Liver (tissue), 9 donors: ENCODE data around the gene DCDC2C. TPM values are rescaled to one million over a fixed set of nuclear protein-coding genes. Genes with fewer than 3 reads are reported as not detected.

Source experiments
- DNase-seq: peaks from one replicate; pipeline ENCODE4 v3.0.0-alpha.2; 2017; ENCODE audit warnings: low spot score
- H3K27ac ChIP-seq, 2 donors: one replicate each; pipeline ENCODE4 v1.7.0; 2013; ENCODE audit warnings: inconsistent platforms in 2 of 2, low read length in 2 of 2, control low read depth in 1 of 2, low read depth in 1 of 2, mild to moderate bottlenecking in 1 of 2
- H3K27me3 ChIP-seq, 4 donors: one replicate each; pipeline versions ENCODE4 v1.6.1 to v1.7.0; 2013; ENCODE audit warnings: low read length in 3 of 4, inconsistent platforms in 1 of 4, mild to moderate bottlenecking in 1 of 4, moderate library complexity in 1 of 4; ENCODE audit not compliant: control insufficient read depth in 4 of 4, insufficient read depth in 4 of 4
- H3K36me3 ChIP-seq, 4 donors: one replicate each; pipeline versions ENCODE4 v1.6.1 to v1.7.0; 2013; ENCODE audit warnings: low read length in 3 of 4, mild to moderate bottlenecking in 3 of 4, low read depth in 1 of 4, moderate library complexity in 1 of 4; ENCODE audit not compliant: control insufficient read depth in 4 of 4, insufficient read depth in 3 of 4
- H3K4me1 ChIP-seq, 4 donors: one replicate each; pipeline versions ENCODE4 v1.6.1 to v1.7.0; 2013; ENCODE audit warnings: low read length in 3 of 4, mild to moderate bottlenecking in 3 of 4, moderate library complexity in 1 of 4; ENCODE audit not compliant: control insufficient read depth in 4 of 4, insufficient read depth in 4 of 4
- H3K4me3 ChIP-seq, 3 donors: one replicate each; pipeline versions ENCODE4 v1.6.1 to v1.7.0; 2013; ENCODE audit warnings: low read length in 3 of 3, control low read depth in 1 of 3, low read depth in 1 of 3, mild to moderate bottlenecking in 1 of 3
- H3K9ac ChIP-seq, 2 donors: one replicate each; pipeline ENCODE4 v1.7.0; 2013; ENCODE audit warnings: low read length in 2 of 2, mild to moderate bottlenecking in 2 of 2, moderate library complexity in 2 of 2, control low read depth in 1 of 2, low read depth in 1 of 2
- H3K9me3 ChIP-seq, 4 donors: one replicate each; pipeline versions ENCODE4 v1.6.1 to v1.7.0; 2013; ENCODE audit warnings: low read length in 3 of 4; ENCODE audit not compliant: control insufficient read depth in 4 of 4
- ATF3 ChIP-seq: IDR thresholded peaks from 2 replicates; pipeline ENCODE4 v1.6.1; 2016; ENCODE audit warnings: antibody characterized with exemption
- CTCF ChIP-seq: fragments of 150-350 bp; IDR thresholded peaks from 2 replicates; pipeline ENCODE4 v1.5.1; 2017; ENCODE audit warnings: improper control_type of control experiment, low read depth, low read length; ENCODE audit not compliant: missing input control
- EGR1 ChIP-seq, 2 donors: IDR thresholded peaks; 2 replicates each; pipeline ENCODE4 v1.6.1; 2016 to 2018; ENCODE audit warnings: antibody characterized with exemption in 2 of 2, low read depth in 2 of 2
- FOXA1 ChIP-seq: IDR thresholded peaks from 2 replicates; pipeline ENCODE4 v1.6.1; 2016; ENCODE audit warnings: antibody characterized with exemption
- FOXA2 ChIP-seq: IDR thresholded peaks from 2 replicates; pipeline ENCODE4 v1.6.1; 2016; ENCODE audit warnings: antibody characterized with exemption
- GABPA ChIP-seq, 2 donors: IDR thresholded peaks in 1 of 2; conservative IDR thresholded peaks in 1 of 2; 2 replicates each; pipeline ENCODE4 v1.6.1; 2016; ENCODE audit warnings: antibody characterized with exemption in 2 of 2, mild to moderate bottlenecking in 1 of 2, moderate library complexity in 1 of 2
- HNF4A ChIP-seq, 2 donors: conservative IDR thresholded peaks; 2 replicates each; pipeline ENCODE4 v1.6.1; 2016; ENCODE audit warnings: antibody characterized with exemption in 2 of 2, mild to moderate bottlenecking in 2 of 2
- HNF4G ChIP-seq: IDR thresholded peaks from 2 replicates; pipeline ENCODE4 v1.6.1; 2016; ENCODE audit warnings: antibody characterized with exemption
- JUND ChIP-seq, 2 donors: IDR thresholded peaks; 2 replicates each; pipeline ENCODE4 v1.6.1; 2016; ENCODE audit warnings: antibody characterized with exemption in 2 of 2
- MAX ChIP-seq: IDR thresholded peaks from 2 replicates; pipeline ENCODE4 v1.6.1; 2016; ENCODE audit warnings: antibody characterized with exemption
- NR2F2 ChIP-seq: IDR thresholded peaks from 2 replicates; pipeline ENCODE4 v1.6.1; 2016; ENCODE audit warnings: antibody characterized with exemption
- REST ChIP-seq: IDR thresholded peaks from 2 replicates; pipeline ENCODE4 v1.6.1; 2016; ENCODE audit warnings: antibody characterized with exemption, mild to moderate bottlenecking
- RXRA ChIP-seq, 2 donors: IDR thresholded peaks; 2 replicates each; pipeline ENCODE4 v1.6.1; 2017 to 2018; ENCODE audit warnings: antibody characterized with exemption in 2 of 2, mild to moderate bottlenecking in 1 of 2
- TAF1 ChIP-seq: conservative IDR thresholded peaks from 2 replicates; pipeline ENCODE4 v1.6.1; 2016; ENCODE audit warnings: antibody characterized with exemption, mild to moderate bottlenecking
- YY1 ChIP-seq: IDR thresholded peaks from 2 replicates; pipeline ENCODE4 v1.6.1; 2016; ENCODE audit warnings: antibody characterized with exemption, mild to moderate bottlenecking
- ZBTB33 ChIP-seq: IDR thresholded peaks from 2 replicates; pipeline ENCODE4 v1.6.1; 2016; ENCODE audit warnings: antibody characterized with exemption
- WGBS: extraction: QIAGEN DNeasy Blood & Tissue Kit; methylation state at CpG from one replicate; pipeline ENCODE4 v1.1.7; 2013; 5-methylcytosine and 5-hydroxymethylcytosine counted together
- polyA plus RNA-seq, 2 donors: library from polyadenylated mRNA; stranded (reverse) in 1 of 2; unstranded in 1 of 2; fragments of 200-250 nt in 1 of 2; fragments of >200 nt in 1 of 2; fragmentation: Nextera tagmentation in 1 of 2; extraction: Ambion mirVana in 1 of 2; gene quantifications; one replicate each; pipeline versions ENCODE4 v1.2.1 to v1.2.3, GENCODE V29; 2013 to 2015
- total RNA-seq, 2 donors: library from RNA; depleted of rRNA; stranded (reverse); fragments of >200 nt; gene quantifications; one replicate each; pipeline ENCODE4 v1.2.3, GENCODE V29; 2014
- donor health status: healthy.
- donor health status: healthy.
- donor health status: healthy.
- donor health status: healthy.
- donor health status: healthy.

DCDC2C gene
- total and polyA plus RNA-seq, 4 donors: not detected

DNA sequence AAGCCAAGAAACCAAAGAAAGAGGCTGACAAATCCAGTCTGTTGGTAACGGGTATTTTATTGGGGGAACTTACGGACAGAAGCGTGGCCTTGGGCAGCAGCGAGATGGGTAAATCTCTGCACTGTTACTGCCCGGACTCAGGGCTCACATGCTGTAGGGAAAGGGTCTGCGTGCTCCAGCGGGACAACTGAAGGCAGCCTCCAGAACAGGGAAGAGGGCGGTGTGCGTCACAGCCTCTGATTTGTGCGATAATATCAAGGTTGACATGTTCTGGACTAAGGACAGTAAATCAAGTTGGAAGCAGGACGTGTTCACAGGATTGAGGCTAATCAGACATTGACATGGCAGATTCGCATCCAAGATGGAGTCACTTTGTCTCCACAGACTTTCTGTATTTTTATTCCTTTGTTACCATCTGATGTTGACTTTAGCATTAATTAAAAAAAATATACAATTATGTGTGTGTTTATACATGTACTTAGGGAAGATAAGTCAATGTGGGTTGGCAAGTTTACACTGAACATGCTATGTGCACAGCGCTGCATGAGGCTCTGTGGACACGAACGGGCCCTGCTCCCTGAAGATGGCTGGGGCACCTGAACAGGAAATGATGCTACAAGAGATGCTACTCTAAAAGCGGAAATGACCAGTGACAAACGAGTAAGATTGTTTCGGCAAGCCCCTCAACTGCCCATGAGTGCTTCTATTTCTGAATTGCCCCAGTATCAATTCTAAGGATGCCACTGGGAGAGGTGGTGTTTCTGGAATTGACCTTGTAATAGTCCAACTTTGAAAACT lies 22.6 kb upstream of the DCDC2C start:
- no peak overlapping the region for H3K27ac ChIP-seq
- TF ChIP-seq YY1: no peak
- TF ChIP-seq CTCF: no peak
- no peak for TF ChIP-seq HNF4A (conservative IDR thresholded peaks at IDR 0.05)
- TF ChIP-seq FOXA2: no peak
- TF ChIP-seq RXRA (IDR thresholded peaks at IDR 0.05): no peak
- TF ChIP-seq REST: no peak
- no peak for TF ChIP-seq TAF1
- no peak for TF ChIP-seq NR2F2
- no peak for TF ChIP-seq JUND (IDR thresholded peaks at IDR 0.05)
- no peak for TF ChIP-seq FOXA1
- no peak for TF ChIP-seq ATF3
- TF ChIP-seq EGR1 (IDR thresholded peaks at IDR 0.05; ENCODE audit: low read depth in 2 of 2): no peak
- no peak for TF ChIP-seq MAX
- no peak for TF ChIP-seq GABPA (IDR thresholded peaks at IDR 0.05 in 1 of 2, conservative IDR thresholded peaks at IDR 0.05 in 1 of 2)
- DNase-seq: no peak
- no peaks in the 10 kb centered on the region for H3K9me3 ChIP-seq
- no peak overlapping the region for H3K4me3 ChIP-seq
- WGBS: 91% methylated on average over 18 of the region's 18 CpGs
- H3K9ac ChIP-seq: no peak overlapping the region
- H3K27me3 ChIP-seq: no peaks in the 10 kb centered on the region
- H3K36me3 ChIP-seq: no peaks in the 10 kb centered on the region
- no peaks in the 10 kb centered on the region for H3K4me1 ChIP-seq

GRCh38 chr2:3681625-3682024 lies 21.8 kb upstream of the DCDC2C start:
- Histone ChIP-seq H3K4me1 (no peaks in the 10 kb centered on the region), H3K27ac (no peak overlapping the region), H3K27me3 (no peaks in the 10 kb centered on the region), H3K4me3 (no peak overlapping the region), H3K9ac (no peak overlapping the region), H3K9me3 (no peaks in the 10 kb centered on the region), H3K36me3 (no peaks in the 10 kb centered on the region)
- TF ChIP-seq FOXA2 (no peak), REST (no peak), RXRA (IDR thresholded peaks at IDR 0.05) (no peak), HNF4A (conservative IDR thresholded peaks at IDR 0.05) (no peak), YY1 (no peak), HNF4G (no peak), ZBTB33 (no peak)
- no peak for DNase-seq
- WGBS: 83% methylated on average over 5 of the region's 5 CpGs
